ENCODE data around the gene ARID3C.

DNA sequence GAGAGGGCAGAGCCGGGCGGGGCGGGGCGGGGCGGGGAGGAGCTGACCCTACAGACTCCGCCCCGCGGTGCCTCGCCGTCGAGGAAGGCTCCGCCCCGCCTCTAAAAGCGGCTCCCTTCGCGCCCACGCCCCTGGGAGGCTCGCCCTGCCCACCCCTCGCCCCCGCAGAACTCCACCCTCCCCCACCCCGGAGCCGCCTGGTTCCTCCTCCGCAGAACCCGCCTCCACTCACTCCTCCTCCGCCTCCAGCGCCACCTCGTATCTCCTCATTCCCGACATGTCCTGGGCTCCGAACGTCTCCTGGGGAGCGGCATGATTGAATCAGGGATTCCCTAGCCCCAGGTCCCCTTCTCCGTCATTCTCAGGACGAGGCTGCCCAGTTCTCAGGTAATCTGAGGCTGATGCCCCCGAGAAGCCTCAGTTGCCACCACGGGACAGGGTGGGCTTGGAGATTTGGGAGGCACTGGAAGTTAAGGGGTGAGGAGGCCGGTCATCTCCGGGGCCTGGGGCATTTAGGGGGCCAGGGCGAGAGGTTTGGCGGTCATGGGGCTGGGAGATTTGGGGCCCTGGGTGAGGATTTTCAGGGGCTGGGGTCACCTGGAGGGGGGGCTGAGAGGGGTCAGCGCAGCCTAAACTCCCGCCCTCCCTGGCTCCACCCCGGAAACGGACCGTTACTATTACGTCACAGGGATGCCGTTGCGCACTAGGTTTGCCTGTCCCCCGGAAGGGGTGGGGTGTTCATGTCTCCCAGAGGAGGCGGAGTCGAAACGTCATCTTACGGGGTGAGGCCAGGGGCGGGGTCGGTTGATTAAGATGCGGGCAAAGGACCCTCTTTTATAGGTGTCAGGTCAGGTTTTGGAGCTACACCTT lies 36.8 kb upstream of the ARID3C start:
- TF ChIP-seq, protein P1, sequence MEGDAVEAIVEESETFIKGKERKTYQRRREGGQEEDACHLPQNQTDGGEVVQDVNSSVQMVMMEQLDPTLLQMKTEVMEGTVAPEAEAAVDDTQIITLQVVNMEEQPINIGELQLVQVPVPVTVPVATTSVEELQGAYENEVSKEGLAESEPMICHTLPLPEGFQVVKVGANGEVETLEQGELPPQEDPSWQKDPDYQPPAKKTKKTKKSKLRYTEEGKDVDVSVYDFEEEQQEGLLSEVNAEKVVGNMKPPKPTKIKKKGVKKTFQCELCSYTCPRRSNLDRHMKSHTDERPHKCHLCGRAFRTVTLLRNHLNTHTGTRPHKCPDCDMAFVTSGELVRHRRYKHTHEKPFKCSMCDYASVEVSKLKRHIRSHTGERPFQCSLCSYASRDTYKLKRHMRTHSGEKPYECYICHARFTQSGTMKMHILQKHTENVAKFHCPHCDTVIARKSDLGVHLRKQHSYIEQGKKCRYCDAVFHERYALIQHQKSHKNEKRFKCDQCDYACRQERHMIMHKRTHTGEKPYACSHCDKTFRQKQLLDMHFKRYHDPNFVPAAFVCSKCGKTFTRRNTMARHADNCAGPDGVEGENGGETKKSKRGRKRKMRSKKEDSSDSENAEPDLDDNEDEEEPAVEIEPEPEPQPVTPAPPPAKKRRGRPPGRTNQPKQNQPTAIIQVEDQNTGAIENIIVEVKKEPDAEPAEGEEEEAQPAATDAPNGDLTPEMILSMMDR (conservative IDR thresholded peaks at IDR 0.05; ENCODE audit: low read depth in 2 of 2), result no peak
- TF ChIP-seq NANOG (IDR thresholded peaks at IDR 0.05; ENCODE audit: borderline replicate concordance) (no peak), EZH2phosphoT487 (IDR thresholded peaks at IDR 0.05; ENCODE audit: unreplicated experiment) (no peak), EZH2 (IDR thresholded peaks at IDR 0.05; ENCODE audit: low read depth, unreplicated experiment) (no peak)
- TF ChIP-seq, protein P2, sequence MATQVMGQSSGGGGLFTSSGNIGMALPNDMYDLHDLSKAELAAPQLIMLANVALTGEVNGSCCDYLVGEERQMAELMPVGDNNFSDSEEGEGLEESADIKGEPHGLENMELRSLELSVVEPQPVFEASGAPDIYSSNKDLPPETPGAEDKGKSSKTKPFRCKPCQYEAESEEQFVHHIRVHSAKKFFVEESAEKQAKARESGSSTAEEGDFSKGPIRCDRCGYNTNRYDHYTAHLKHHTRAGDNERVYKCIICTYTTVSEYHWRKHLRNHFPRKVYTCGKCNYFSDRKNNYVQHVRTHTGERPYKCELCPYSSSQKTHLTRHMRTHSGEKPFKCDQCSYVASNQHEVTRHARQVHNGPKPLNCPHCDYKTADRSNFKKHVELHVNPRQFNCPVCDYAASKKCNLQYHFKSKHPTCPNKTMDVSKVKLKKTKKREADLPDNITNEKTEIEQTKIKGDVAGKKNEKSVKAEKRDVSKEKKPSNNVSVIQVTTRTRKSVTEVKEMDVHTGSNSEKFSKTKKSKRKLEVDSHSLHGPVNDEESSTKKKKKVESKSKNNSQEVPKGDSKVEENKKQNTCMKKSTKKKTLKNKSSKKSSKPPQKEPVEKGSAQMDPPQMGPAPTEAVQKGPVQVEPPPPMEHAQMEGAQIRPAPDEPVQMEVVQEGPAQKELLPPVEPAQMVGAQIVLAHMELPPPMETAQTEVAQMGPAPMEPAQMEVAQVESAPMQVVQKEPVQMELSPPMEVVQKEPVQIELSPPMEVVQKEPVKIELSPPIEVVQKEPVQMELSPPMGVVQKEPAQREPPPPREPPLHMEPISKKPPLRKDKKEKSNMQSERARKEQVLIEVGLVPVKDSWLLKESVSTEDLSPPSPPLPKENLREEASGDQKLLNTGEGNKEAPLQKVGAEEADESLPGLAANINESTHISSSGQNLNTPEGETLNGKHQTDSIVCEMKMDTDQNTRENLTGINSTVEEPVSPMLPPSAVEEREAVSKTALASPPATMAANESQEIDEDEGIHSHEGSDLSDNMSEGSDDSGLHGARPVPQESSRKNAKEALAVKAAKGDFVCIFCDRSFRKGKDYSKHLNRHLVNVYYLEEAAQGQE (IDR thresholded peaks at IDR 0.05; ENCODE audit: unreplicated experiment), result no peak

Data from GM23338 (cell line).